ENCODE data around the gene SLC9A1.
"Not testable (repeated sequence)": the region's sequence is repeated elsewhere in the genome, so short reads cannot be mapped to it uniquely, and the experiment has no call there.

SLC9A1 gene

DNA sequence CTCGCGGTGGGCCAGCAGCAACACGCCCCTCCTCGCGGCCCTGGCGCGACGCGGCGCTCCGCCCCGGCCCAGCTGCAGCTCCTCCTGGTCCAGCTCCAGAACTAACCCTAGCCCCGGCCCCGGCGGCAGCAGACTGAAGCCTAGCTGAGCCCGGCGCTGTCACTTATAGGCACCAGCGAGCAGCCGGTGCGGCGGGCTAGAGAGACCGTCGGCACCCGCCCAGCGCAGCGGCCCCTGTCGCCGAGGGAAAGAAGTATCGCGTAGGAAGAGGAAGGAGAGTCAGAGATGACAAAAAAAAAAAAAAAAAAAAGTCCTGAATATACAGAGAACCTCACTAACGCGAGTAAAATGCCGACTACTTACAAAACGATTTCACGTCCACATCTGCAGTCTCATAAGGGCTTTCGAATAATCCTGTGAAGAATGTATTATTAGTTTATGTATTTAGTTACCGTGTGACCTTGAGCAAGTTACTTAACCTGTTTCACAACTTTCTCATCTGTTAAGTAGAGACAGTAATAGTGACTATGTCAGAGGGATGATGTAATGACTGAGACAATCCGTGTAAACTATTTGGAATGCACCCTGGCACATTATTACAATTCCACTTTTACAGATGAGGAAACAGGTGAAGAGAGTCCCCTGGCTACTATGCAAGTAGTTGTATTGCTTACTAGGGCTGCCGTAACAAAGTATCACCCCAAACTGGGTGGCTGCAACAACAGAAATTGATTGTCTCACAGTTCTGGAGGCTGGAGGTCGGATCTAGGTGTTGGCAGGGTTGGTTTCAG is at the start of gene SLC9A1:
TSS of gene SLC9A1 (minus strand) at position 135 of the 791 bp plus-strand sequence. CDS start 791 bp downstream, outside the sequence.
- peak; percentile 38 for DNase-seq

GRCh38 chr1:27203946-27204345 is 49.0 kb upstream of the SLC9A1 start:
- DNase-seq = no peak

DNA sequence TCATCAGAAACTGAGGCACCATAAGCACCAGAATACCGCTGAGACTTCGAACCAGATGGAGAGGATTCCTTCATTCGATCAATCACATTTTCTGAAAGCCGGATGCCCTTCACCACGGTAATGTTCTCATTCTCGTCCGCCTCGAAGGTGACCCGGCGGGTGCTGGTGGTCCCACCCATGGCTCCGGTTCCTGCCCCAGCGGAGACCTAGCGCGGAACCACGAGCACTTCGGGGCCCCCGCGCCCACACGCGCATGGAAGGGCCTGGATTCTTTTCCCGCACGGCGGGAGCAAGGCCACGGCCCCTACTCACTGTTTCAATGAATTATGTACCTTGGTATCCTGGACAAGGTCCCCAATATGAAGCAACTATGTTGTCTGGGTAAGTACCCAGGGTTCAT is 46.4 kb upstream of the SLC9A1 start:
- no peak for DNase-seq

DNA sequence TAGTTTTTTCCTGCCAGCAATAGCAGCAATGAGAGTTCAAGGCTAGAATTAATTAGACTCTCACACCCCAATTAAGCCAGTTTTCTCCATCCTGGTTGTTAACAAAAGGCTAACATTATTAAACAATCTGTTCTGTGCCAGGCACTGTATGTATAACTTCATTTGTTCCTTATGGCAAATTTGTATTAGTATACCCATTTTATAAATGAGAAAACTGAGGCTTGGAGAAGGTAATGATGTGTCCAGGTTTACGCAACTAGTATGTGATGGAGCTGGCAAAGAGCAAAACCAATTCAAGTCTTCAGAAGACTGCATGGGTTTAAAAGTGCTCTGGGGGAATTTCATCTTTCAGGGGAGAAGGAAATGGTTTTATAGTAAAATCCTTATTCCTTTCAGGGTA is 38.3 kb upstream of the SLC9A1 start:
- DNase-seq = no peak

GRCh38 chr1:27192039-27192529 is 37.2 kb upstream of the SLC9A1 start:
- no peak for DNase-seq

GRCh38 chr1:27184665-27185064 is 29.7 kb upstream of the SLC9A1 start:
- not testable (repeated sequence) for DNase-seq

- no peak for DNase-seq
Measured at GRCh38 chr1:27179979-27180378, 25.1 kb upstream of the SLC9A1 start.

GRCh38 chr1:27179379-27179778 is 24.5 kb upstream of the SLC9A1 start:
- no peak for DNase-seq

GRCh38 chr1:27176954-27177353 is 22.0 kb upstream of the SLC9A1 start:
- DNase-seq = no peak

GRCh38 chr1:27176323-27176722 is 21.4 kb upstream of the SLC9A1 start:
- DNase-seq = no peak

DNA sequence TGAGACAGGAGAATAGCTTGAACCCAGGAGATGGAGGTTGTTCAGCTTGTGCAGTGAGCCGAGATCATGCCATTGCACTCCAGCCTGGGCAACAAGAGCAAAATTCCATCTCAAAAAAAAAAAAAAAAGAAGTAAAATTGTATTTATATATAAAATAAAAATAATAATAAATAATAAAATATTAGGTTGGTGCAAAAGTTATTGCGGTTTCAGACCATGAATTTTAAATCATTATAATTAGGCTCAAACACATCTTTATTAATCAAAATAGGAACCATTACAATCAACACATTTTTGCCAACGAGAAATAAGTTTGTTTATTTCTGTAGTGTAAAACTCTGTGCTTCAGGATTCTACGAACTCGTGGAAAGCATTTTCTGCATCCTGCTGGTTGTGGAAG is 18.1 kb upstream of the SLC9A1 start:
- DNase-seq = not testable (repeated sequence)

GRCh38 chr1:27166929-27167328 is 12.0 kb upstream of the SLC9A1 start:
- no peak for DNase-seq

GRCh38 chr1:27166351-27166802 is 11.5 kb upstream of the SLC9A1 start:
- DNase-seq = no peak

DNA sequence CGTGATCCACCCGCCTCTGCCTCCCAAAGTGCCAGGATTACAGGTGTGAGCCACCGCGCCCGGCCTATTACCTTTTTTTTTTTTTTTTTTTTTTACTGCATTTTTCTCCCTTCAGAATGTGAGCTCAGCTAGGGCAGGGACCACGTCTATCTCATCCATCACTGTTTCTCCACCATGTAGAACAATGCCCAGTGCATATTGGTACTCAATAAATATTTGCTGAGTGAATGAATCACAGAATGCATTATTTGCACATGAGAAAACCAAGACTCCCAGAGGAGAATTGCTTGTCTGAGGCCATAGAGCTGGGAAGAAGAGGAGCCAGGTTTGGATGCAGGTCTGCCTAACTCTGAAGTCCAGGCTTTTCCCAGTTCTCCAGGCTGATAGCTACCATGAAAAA is 8.2 kb upstream of the SLC9A1 start:
- DNase-seq = no peak

- no peak for DNase-seq
Measured at GRCh38 chr1:27162090-27162489, 7.2 kb upstream of the SLC9A1 start.

DNA sequence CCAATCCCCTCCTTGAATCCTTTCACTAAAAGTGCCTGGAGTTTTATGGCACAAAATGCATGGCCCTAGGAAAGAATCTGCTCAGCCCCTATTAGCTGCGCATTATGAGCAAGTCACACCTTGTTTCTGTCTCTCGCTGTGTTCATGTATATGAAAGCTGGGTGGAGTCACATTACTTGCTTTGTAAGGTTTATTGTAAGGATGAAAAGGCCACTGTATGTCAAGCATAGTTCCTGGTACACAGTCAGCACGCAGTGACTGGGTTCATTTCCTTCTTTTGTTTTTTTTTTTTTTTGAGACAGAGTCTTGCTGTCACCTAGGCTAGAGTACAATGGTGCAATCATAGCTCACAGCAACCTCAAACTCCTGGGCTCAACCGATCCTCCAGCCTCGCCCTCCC is 6.7 kb upstream of the SLC9A1 start:
- DNase-seq = no peak

GRCh38 chr1:27157194-27157593 is 2.3 kb upstream of the SLC9A1 start:
- DNase-seq = no peak

DNA sequence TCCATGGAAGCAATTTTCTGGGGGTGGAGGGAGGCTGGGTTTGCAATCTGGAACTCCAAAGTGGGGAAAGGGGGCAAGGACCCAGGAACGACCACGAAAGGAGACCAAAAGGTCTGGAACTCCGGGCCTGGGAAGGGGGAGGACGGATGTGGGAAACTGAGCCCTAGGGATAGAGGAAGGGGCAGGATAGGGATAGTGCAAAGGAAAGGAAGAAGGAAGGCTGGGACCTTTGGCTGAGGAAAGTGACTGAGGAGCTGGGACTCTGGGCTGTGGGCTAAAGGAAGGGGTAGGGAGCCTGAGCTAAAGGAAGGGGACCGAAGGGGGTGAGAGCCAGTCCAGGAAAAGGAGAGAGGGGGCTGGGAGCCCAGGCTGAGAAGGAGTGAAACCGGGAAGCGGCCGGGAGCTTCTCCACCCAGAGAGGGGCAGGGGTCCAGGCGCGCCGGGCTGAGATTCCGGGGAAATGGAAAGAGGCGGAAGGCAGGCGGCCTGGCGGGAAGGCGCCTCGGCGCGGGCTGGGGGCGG is 395 bp downstream of the SLC9A1 start:
- DNase-seq = no peak

GRCh38 chr1:27153927-27154358 is 982 bp downstream of the SLC9A1 start:
- no peak for DNase-seq

- no peak for DNase-seq
Measured at GRCh38 chr1:27153549-27153886, 1.4 kb downstream of the SLC9A1 start.

DNA sequence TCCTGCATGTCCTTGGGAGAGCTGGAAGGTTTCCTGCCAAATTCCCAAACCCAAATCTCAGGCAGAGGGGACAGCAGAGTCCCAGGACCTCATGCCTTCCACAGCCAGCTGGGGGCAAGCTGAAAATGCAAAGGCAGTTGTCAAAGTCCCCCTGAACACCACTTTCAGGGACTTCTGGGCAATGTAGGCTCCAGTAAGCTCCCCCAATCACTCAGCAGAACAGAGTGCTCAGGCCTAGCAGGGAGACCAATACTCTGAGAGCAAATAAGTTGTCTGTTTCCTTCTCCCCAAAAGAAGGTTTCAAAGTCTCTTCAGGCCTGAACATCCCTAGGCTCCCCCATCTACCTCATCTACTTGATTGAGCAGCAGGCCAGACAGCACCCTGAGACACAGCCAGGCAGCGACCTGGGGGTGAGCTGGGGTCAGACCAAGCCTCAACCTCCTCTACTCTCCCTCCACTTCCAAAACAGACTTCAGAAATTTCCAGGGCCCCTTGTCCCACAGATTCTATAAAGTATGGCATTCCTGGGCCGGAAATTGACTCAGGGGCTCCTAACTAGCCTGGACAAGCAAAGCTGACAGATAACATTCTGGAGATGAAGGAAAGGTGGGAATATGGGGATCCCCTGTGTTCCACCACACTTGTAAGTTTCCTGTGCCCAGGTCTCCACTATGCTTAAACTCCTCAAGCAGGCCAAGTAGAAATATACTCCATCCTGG is 1.9 kb downstream of the SLC9A1 start:
- DNase-seq = no peak

DNA sequence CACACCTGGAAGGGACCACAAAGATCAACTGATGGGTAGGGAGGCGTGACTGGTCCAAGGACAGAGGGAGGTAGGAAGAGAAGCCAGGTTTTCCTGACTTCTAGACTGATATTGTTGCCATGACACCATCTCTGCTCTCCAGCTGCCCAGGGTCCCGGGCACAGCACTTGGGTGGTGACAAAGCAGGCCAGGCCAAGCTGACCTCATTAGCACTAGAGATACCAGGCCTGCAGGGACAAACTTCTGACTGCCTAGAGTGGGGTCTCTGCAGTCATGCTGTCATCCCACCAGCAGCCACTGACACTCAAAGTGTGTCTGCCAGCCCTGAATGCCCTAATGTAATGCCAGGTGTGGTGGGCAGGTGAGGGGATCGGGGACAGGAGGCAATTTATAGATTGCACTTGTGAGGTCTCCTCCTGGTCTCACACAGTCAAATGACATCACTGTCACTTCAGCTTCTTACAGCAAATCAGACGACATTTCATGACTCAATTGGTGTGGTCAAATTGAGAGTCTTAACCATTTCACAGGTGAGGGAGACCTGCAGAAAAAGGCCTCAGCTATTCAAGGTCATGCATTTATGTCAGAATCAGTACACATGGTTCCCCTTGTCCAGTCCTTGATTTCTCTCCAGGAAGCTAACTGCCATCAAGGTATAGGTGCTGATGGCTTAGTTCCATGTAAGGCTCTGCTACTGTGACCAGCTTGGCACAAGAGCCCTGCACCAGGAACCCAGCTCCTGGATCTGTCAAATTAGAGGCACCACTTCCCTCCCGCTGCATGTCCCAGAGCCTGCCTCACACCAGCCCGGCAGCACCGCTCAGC is 2.7 kb downstream of the SLC9A1 start:
- DNase-seq = no peak

DNA sequence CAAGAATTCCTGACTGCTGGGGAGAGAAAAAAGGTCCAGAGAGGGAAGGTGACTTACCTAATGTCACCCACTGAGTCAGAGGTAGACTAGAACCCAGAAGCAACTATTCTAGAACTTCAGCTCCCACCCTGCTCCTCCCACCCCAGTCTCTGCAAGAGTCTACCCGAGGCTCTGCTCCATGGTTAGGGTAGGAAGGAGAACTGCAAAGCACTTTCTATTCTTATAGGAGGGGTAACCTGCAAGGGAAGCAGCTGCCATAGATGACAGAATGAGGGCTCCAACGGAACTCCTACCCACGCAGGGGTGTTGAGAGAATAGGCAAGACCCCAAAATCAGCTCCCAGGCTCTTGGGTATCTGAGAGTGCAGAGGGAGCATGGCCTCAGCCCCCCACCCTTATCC is 4.3 kb downstream of the SLC9A1 start:
- DNase-seq = no peak
